T-helper 17 cell (primary cell): ENCODE data around the gene CTNND2. TPM values are rescaled to one million over a fixed set of nuclear protein-coding genes. Genes with fewer than 3 reads are reported as not detected.

Experiments
- ATAC-seq: fragments of 150-1000 bp; cut with Tn5 transposase; 2 replicates; pipeline ENCODE4 v1.10.0; 2021; ENCODE audit warnings: mild to moderate bottlenecking, moderate library complexity
- DNase-seq, 3 donors: peaks; one replicate each; pipeline versions ENCODE4 v3.0.0 to v3.0.0-alpha.2; 2020 to 2021
- H3K9me3 ChIP-seq: one replicate; pipeline ENCODE4 v1.7.0; 2013; ENCODE audit warnings: low read length, mild to moderate bottlenecking; ENCODE audit not compliant: control insufficient read depth, poor library complexity, severe bottlenecking
- H3K27ac Mint-ChIP-seq: one replicate; pipeline ENCODE4 v1.8.0; 2022; ENCODE audit warnings: mild to moderate bottlenecking, moderate library complexity, mixed read lengths
- H3K27me3 Mint-ChIP-seq: one replicate; pipeline ENCODE4 v1.8.0; 2022; ENCODE audit warnings: mixed read lengths
- H3K36me3 Mint-ChIP-seq: one replicate; pipeline ENCODE4 v1.8.0; 2022; ENCODE audit warnings: low read depth, mixed read lengths
- H3K4me1 Mint-ChIP-seq: one replicate; pipeline ENCODE4 v1.8.0; 2022; ENCODE audit warnings: mild to moderate bottlenecking, mixed read lengths
- H3K4me3 Mint-ChIP-seq: one replicate; pipeline ENCODE4 v1.8.0; 2022; ENCODE audit warnings: mild to moderate bottlenecking, moderate library complexity, mixed read lengths
- total RNA-seq, 4 donors: library from RNA in 2 of 4; stranded (reverse) in 2 of 4; gene quantifications; one replicate each; pipeline ENCODE4 v1.2.3 and lab custom pipeline; 2022 to 2026

CTNND2 gene
- total RNA-seq, 2 donors from 2014 or later: 0.94 to 1.6 TPM

GRCh38 chr5:11504065-11504885, 400.0 kb downstream of the CTNND2 start:
- ATAC-seq: no peak
- Mint-ChIP-seq H3K36me3 (no peaks in the 10 kb centered on the region), H3K27me3 (peaks cover 11% of the 10 kb centered on the region), H3K4me1 (no peaks in the 10 kb centered on the region), H3K27ac (no peak overlapping the region), H3K4me3 (no peak overlapping the region)
- H3K9me3 ChIP-seq: no peaks in the 10 kb centered on the region
- no peak for DNase-seq

- Mint-ChIP-seq H3K27ac (no peak overlapping the region), H3K27me3 (peaks cover 11% of the 10 kb centered on the region), H3K4me3 (no peak overlapping the region), H3K4me1 (no peaks in the 10 kb centered on the region), H3K36me3 (no peaks in the 10 kb centered on the region)
- DNase-seq (no peak), ATAC-seq (no peak)
- no peaks in the 10 kb centered on the region for H3K9me3 ChIP-seq
Observed at GRCh38 chr5:11502783-11503182, 401.5 kb downstream of the CTNND2 start.

- no peak overlapping the region for H3K27ac Mint-ChIP-seq
- ATAC-seq: no peak
- no peaks in the 10 kb centered on the region for H3K4me1 Mint-ChIP-seq
Observed at GRCh38 chr5:11497651-11498050, 406.6 kb downstream of the CTNND2 start.

GRCh38 chr5:11496137-11496719, 408.0 kb downstream of the CTNND2 start:
- ATAC-seq (no peak), DNase-seq (no peak)
- no peaks in the 10 kb centered on the region for H3K4me1 Mint-ChIP-seq
- H3K27ac Mint-ChIP-seq: peak overlapping the region; percentile 41
- peaks cover 18% of the 10 kb centered on the region for H3K27me3 Mint-ChIP-seq
- H3K4me3 Mint-ChIP-seq: no peak overlapping the region
- no peaks in the 10 kb centered on the region for H3K9me3 ChIP-seq
- no peaks in the 10 kb centered on the region for H3K36me3 Mint-ChIP-seq

More at GRCh38 chr5:11497651-11498050, 406.6 kb downstream of the CTNND2 start:
- DNase-seq: no peak
- Mint-ChIP-seq H3K4me3 (no peak overlapping the region), H3K36me3 (no peaks in the 10 kb centered on the region), H3K27me3 (peaks cover 21% of the 10 kb centered on the region)
- H3K9me3 ChIP-seq: no peaks in the 10 kb centered on the region

GRCh38 chr5:11494340-11494739, 409.9 kb downstream of the CTNND2 start:
- ATAC-seq (no peak), DNase-seq (no peak)
- no peaks in the 10 kb centered on the region for H3K36me3 Mint-ChIP-seq
- no peak overlapping the region for H3K27ac Mint-ChIP-seq
- no peaks in the 10 kb centered on the region for H3K9me3 ChIP-seq
- H3K4me1 Mint-ChIP-seq: no peaks in the 10 kb centered on the region
- peaks cover 10% of the 10 kb centered on the region for H3K27me3 Mint-ChIP-seq
- no peak overlapping the region for H3K4me3 Mint-ChIP-seq

GRCh38 chr5:11491404-11492075, 412.7 kb downstream of the CTNND2 start:
- no peaks in the 10 kb centered on the region for H3K9me3 ChIP-seq
- H3K27ac Mint-ChIP-seq: no peak overlapping the region
- H3K36me3 Mint-ChIP-seq: no peaks in the 10 kb centered on the region
- ATAC-seq: no peak
- no peak for DNase-seq
- no peak overlapping the region for H3K4me3 Mint-ChIP-seq
- no peaks in the 10 kb centered on the region for H3K4me1 Mint-ChIP-seq
- peaks cover 10% of the 10 kb centered on the region for H3K27me3 Mint-ChIP-seq

GRCh38 chr5:11483630-11484029, 420.6 kb downstream of the CTNND2 start:
- DNase-seq (no peak), ATAC-seq (no peak)
- H3K27me3 Mint-ChIP-seq: peaks cover 4% of the 10 kb centered on the region
- H3K4me3 Mint-ChIP-seq: no peak overlapping the region
- no peak overlapping the region for H3K27ac Mint-ChIP-seq
- H3K4me1 Mint-ChIP-seq: no peaks in the 10 kb centered on the region
- no peaks in the 10 kb centered on the region for H3K9me3 ChIP-seq
- H3K36me3 Mint-ChIP-seq: no peaks in the 10 kb centered on the region

GRCh38 chr5:11482011-11482410, 422.2 kb downstream of the CTNND2 start:
- no peak overlapping the region for H3K27ac Mint-ChIP-seq
- H3K9me3 ChIP-seq: no peaks in the 10 kb centered on the region
- ATAC-seq: no peak
- H3K4me1 Mint-ChIP-seq: no peaks in the 10 kb centered on the region
- no peak for DNase-seq
- H3K4me3 Mint-ChIP-seq: no peak overlapping the region
- no peaks in the 10 kb centered on the region for H3K36me3 Mint-ChIP-seq
- peaks cover 4% of the 10 kb centered on the region for H3K27me3 Mint-ChIP-seq

GRCh38 chr5:11477786-11478185, 426.5 kb downstream of the CTNND2 start:
- no peaks in the 10 kb centered on the region for H3K36me3 Mint-ChIP-seq
- no peak for ATAC-seq
- DNase-seq: no peak
- H3K27ac Mint-ChIP-seq: no peak overlapping the region
- no peak overlapping the region for H3K4me3 Mint-ChIP-seq
- no peaks in the 10 kb centered on the region for H3K9me3 ChIP-seq
- no peaks in the 10 kb centered on the region for H3K4me1 Mint-ChIP-seq
- no peaks in the 10 kb centered on the region for H3K27me3 Mint-ChIP-seq

- H3K9me3 ChIP-seq: no peaks in the 10 kb centered on the region
- Mint-ChIP-seq H3K4me3 (no peak overlapping the region), H3K27me3 (no peaks in the 10 kb centered on the region), H3K4me1 (no peaks in the 10 kb centered on the region), H3K27ac (no peak overlapping the region), H3K36me3 (no peaks in the 10 kb centered on the region)
- ATAC-seq: no peak
- no peak for DNase-seq
Observed at GRCh38 chr5:11476866-11477265, 427.4 kb downstream of the CTNND2 start.

GRCh38 chr5:11468334-11469039, 435.8 kb downstream of the CTNND2 start:
- H3K27me3 Mint-ChIP-seq: peaks cover 15% of the 10 kb centered on the region
- no peak for ATAC-seq
- no peaks in the 10 kb centered on the region for H3K9me3 ChIP-seq
- DNase-seq: no peak
- no peak overlapping the region for H3K4me3 Mint-ChIP-seq
- no peaks in the 10 kb centered on the region for H3K4me1 Mint-ChIP-seq
- no peak overlapping the region for H3K27ac Mint-ChIP-seq
- H3K36me3 Mint-ChIP-seq: no peaks in the 10 kb centered on the region

GRCh38 chr5:11467588-11467987, 436.7 kb downstream of the CTNND2 start:
- H3K36me3 Mint-ChIP-seq: no peaks in the 10 kb centered on the region
- no peak for ATAC-seq
- H3K27ac Mint-ChIP-seq: no peak overlapping the region
- no peak overlapping the region for H3K4me3 Mint-ChIP-seq
- no peaks in the 10 kb centered on the region for H3K4me1 Mint-ChIP-seq
- no peak for DNase-seq
- H3K9me3 ChIP-seq: no peaks in the 10 kb centered on the region
- H3K27me3 Mint-ChIP-seq: peaks cover 15% of the 10 kb centered on the region

GRCh38 chr5:11459716-11460115, 444.5 kb downstream of the CTNND2 start:
- Mint-ChIP-seq H3K27me3 (peaks cover 14% of the 10 kb centered on the region), H3K4me3 (no peak overlapping the region), H3K27ac (peak overlapping the region; percentile 11), H3K36me3 (no peaks in the 10 kb centered on the region), H3K4me1 (no peaks in the 10 kb centered on the region)
- H3K9me3 ChIP-seq: no peaks in the 10 kb centered on the region
- ATAC-seq (no peak), DNase-seq (no peak)
